ENCODE results near the gene S1PR5. TPM values are rescaled to one million over a fixed set of nuclear protein-coding genes. Genes with fewer than 3 reads are reported as not detected.
A peak's percentile ranks its signal among the peaks of the same experiment; 100 is the strongest.
"Not testable (repeated sequence)": the region's sequence is repeated elsewhere in the genome, so short reads cannot be mapped to it uniquely, and the experiment has no call there.

The S1PR5 gene
- total RNA-seq, 1 donor from 2014 or later, result 0.23 TPM

GRCh38 chr19:10539016-10539415, 21.8 kb upstream of the S1PR5 start:
- H3K9me3 Mint-ChIP-seq; H3K4me3 Mint-ChIP-seq (ENCODE audit: low read depth); intact Hi-C loops (cut with micrococcal nuclease); DNase-seq (ENCODE audit: low spot score); H3K4me1 Mint-ChIP-seq (ENCODE audit: low read depth); H3K27ac Mint-ChIP-seq; H3K36me3 Mint-ChIP-seq (ENCODE audit: low read depth): not testable (repeated sequence)
- peaks cover 28% of the 10 kb centered on the region for H3K27me3 Mint-ChIP-seq (ENCODE audit: low read depth)

DNA sequence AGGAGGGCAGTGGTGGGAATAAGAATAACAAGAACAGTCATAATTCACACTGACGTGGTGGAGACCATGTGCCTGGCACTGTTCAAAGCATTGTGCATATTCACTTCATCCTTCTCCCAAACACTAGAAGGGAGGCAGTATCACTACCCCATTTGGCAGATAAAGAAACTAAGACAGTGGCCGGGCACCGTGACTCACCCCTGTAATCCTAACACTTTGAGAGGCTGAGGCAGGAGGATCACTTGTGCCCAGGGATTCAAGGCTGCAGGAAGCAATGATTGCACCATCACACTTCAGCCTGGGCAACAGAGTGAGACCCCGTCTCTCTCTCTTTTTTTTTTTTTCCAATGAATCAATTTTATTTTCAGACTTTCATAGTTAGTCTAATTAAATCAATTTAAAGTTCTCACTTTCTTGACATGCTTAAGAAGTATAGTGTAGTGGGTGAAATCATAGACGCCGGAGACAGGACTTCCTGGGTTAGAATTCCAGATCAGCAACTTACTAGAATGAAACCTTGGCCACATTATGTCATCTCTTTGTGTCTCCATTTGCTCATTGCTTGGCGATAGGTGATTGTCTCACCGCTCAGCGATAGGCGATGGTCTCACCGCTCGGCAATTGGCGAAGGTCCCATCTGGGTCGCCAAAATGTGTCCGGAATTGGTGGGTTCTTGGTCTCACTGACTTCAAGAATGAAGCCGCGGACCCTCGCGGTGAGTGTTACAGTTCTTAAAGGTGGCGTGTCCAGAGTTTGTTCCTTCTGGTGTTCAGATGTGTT, 21.1 kb upstream of the S1PR5 start:
- no peak for DNase-seq (ENCODE audit: low spot score)
- Mint-ChIP-seq H3K4me3 (ENCODE audit: low read depth) (no peak overlapping the region), H3K4me1 (ENCODE audit: low read depth) (peaks cover 2% of the 10 kb centered on the region), H3K27ac (no peak overlapping the region), H3K27me3 (ENCODE audit: low read depth) (peaks cover 28% of the 10 kb centered on the region), H3K36me3 (ENCODE audit: low read depth) (no peaks in the 10 kb centered on the region), H3K9me3 (no peaks in the 10 kb centered on the region)
- intact Hi-C loops (cut with micrococcal nuclease), result no loop called here

DNA sequence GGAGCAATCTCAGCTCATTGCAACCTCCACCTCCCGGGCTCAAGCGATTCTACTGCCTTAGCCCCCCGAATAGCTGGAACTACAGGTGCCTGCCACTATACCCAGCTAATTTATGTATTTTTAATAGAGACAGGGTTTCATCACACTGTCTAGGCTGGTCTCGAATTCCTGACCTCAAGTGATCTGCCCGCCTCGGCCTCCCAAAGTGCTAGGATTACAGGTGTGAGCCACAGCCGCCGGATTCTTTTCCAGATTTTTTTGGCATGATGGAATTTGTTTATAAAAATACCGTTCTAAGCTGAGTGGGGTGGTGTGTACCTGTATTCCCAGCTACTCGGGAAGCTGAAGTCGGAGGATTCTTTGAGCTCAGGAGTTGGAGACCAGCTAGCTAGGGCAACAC, 20.4 kb upstream of the S1PR5 start:
- H3K27ac Mint-ChIP-seq, result no peak overlapping the region
- no peaks in the 10 kb centered on the region for H3K4me1 Mint-ChIP-seq (ENCODE audit: low read depth)
- H3K9me3 Mint-ChIP-seq, result no peaks in the 10 kb centered on the region
- H3K27me3 Mint-ChIP-seq (ENCODE audit: low read depth), result peaks cover 28% of the 10 kb centered on the region
- DNase-seq (ENCODE audit: low spot score), result no peak
- no peaks in the 10 kb centered on the region for H3K36me3 Mint-ChIP-seq (ENCODE audit: low read depth)
- no peak overlapping the region for H3K4me3 Mint-ChIP-seq (ENCODE audit: low read depth)
- intact Hi-C loops (cut with micrococcal nuclease), result no loop called here

GRCh38 chr19:10535613-10536012, 18.4 kb upstream of the S1PR5 start:
- no peaks in the 10 kb centered on the region for H3K36me3 Mint-ChIP-seq (ENCODE audit: low read depth)
- peaks cover 26% of the 10 kb centered on the region for H3K27me3 Mint-ChIP-seq (ENCODE audit: low read depth)
- DNase-seq (ENCODE audit: low spot score), result no peak
- H3K9me3 Mint-ChIP-seq, result no peaks in the 10 kb centered on the region
- intact Hi-C loops (cut with micrococcal nuclease), result no loop called here
- no peaks in the 10 kb centered on the region for H3K4me1 Mint-ChIP-seq (ENCODE audit: low read depth)
- H3K27ac Mint-ChIP-seq, result no peak overlapping the region
- no peak overlapping the region for H3K4me3 Mint-ChIP-seq (ENCODE audit: low read depth)

DNA sequence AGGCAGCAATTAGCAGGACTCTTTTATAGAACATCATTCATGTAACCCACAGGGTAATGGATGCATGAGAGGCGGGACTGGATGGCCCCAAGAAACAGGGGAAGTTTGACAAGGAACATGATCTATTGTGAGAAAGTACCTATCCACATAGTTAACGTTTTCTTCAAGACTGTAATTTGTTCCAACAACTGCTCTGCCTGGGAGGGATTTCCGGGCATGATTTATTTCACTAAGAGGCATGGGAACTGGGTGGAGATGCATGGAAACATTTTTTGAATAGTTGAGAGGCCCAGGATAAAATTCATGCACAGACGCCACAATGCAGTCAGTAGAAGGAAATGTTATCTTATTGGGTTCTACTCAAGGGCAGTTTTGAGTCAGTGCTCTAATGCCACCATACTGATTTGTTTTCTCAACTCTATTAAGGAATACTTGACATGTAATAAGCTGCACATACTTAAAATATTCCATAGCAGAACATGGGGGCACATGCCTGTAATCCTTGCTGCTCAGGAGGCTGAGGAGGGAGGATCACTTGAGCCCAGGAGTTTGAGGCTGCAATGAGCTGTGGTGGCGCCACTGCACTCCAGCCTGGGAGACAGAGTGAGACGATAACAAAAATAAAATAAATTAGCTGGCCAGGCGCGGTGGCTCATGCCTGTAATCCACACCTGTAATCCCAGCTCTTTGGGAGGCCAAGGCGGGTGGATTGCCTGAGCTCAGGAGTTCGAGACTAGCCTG, 16.6 kb upstream of the S1PR5 start:
- Mint-ChIP-seq H3K27ac (no peak overlapping the region), H3K36me3 (ENCODE audit: low read depth) (no peaks in the 10 kb centered on the region), H3K4me1 (ENCODE audit: low read depth) (no peaks in the 10 kb centered on the region), H3K27me3 (ENCODE audit: low read depth) (peaks cover 16% of the 10 kb centered on the region), H3K9me3 (no peaks in the 10 kb centered on the region), H3K4me3 (ENCODE audit: low read depth) (no peak overlapping the region)
- DNase-seq (ENCODE audit: low spot score), result no peak
- intact Hi-C loops (cut with micrococcal nuclease), result no loop called here

DNA sequence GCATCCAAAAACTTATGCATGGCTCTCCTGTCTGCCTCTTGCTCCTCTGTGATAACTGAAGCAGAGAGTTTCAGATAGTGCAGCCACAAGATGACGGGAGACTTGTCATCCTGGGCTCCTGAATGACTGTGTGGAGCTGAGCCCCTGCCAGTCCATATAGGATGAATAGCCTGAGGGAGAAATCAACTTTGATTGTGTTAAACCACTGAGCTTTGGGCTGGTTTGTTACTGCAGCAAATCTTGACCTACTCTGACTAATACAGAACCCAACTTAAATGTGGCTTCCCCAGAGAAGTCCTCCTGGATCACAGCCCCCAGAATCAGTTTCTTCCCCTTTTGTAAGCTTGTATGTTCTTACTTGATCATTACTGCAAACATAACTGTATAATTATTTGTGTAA, 15.2 kb upstream of the S1PR5 start:
- Mint-ChIP-seq H3K9me3 (no peaks in the 10 kb centered on the region), H3K27ac (no peak overlapping the region), H3K36me3 (ENCODE audit: low read depth) (no peaks in the 10 kb centered on the region), H3K27me3 (ENCODE audit: low read depth) (peaks cover 7% of the 10 kb centered on the region), H3K4me1 (ENCODE audit: low read depth) (no peaks in the 10 kb centered on the region), H3K4me3 (ENCODE audit: low read depth) (no peak overlapping the region)
- intact Hi-C loops (cut with micrococcal nuclease), result no loop called here
- no peak for DNase-seq (ENCODE audit: low spot score)

DNA sequence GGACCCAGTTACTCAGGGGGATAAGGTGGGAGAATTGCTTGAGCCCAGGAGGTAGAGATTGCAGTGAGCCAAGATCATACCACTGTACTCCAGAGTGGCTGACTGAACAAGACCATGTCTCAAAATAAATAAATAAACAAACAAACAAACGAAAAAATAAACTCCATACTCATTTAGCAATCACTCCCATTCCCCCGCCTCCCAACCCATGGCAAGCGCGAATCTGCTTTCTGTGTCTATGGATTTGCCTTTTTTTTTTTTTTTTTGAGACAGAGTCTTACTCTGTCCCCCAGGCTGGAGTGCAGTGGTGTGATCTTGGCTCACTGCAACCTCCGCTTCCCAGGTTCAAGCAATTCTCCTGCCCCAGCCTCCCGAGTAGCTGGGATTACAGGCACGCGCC, 9.6 kb upstream of the S1PR5 start:
- H3K4me1 Mint-ChIP-seq (ENCODE audit: low read depth); H3K36me3 Mint-ChIP-seq (ENCODE audit: low read depth); H3K9me3 Mint-ChIP-seq; H3K4me3 Mint-ChIP-seq (ENCODE audit: low read depth); H3K27me3 Mint-ChIP-seq (ENCODE audit: low read depth); intact Hi-C loops (cut with micrococcal nuclease); DNase-seq (ENCODE audit: low spot score); H3K27ac Mint-ChIP-seq: not testable (repeated sequence)

GRCh38 chr19:10525636-10526035, 8.4 kb upstream of the S1PR5 start:
- Mint-ChIP-seq H3K27ac (no peak overlapping the region), H3K9me3 (no peaks in the 10 kb centered on the region), H3K27me3 (ENCODE audit: low read depth) (peaks cover 6% of the 10 kb centered on the region), H3K4me1 (ENCODE audit: low read depth) (no peaks in the 10 kb centered on the region), H3K36me3 (ENCODE audit: low read depth) (no peaks in the 10 kb centered on the region), H3K4me3 (ENCODE audit: low read depth) (no peak overlapping the region)
- intact Hi-C loops (cut with micrococcal nuclease), result no loop called here
- DNase-seq (ENCODE audit: low spot score), result no peak

- intact Hi-C loops (cut with micrococcal nuclease), result no loop called here
- H3K27ac Mint-ChIP-seq, result no peak overlapping the region
- no peaks in the 10 kb centered on the region for H3K36me3 Mint-ChIP-seq (ENCODE audit: low read depth)
- no peak for DNase-seq (ENCODE audit: low spot score)
- H3K9me3 Mint-ChIP-seq, result no peaks in the 10 kb centered on the region
- peaks cover 25% of the 10 kb centered on the region for H3K27me3 Mint-ChIP-seq (ENCODE audit: low read depth)
- no peak overlapping the region for H3K4me3 Mint-ChIP-seq (ENCODE audit: low read depth)
- H3K4me1 Mint-ChIP-seq (ENCODE audit: low read depth), result peaks cover 11% of the 10 kb centered on the region
Observed at GRCh38 chr19:10523135-10523636, 5.9 kb upstream of the S1PR5 start.

DNA sequence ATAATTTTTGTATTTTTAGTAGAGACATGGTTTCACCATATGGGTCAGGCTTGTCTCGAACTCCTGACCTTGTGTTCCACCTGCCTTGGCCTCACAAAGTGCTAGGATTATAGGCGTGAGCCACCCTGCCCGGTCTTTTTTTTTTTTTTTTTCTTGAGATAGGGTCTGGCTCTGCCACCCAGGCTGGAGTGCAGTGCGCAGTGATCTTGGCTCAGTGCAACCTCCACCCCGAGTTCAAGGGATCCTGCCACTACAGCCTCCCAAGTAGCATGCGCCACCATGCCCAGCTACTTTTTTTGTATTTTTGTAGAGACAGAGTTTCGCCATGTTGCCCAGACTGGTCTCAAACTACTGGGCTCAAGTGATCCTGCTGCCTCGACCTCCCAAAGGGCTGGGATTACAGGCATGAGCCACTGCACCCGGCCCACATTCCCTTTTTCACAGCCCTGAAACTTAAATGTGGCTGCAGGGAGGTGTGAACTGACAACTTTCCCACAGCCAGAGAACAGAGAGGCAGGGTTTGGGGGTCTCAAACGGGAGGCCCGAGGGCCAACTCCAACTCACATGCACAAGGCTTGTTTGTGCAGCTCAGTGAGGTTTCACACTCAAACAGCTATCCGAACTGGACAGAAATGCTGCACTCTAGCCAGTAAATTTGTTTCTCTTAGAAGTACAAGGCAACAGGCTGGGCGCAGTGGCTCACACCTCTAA, 4.4 kb upstream of the S1PR5 start:
- no peak overlapping the region for H3K27ac Mint-ChIP-seq
- H3K36me3 Mint-ChIP-seq (ENCODE audit: low read depth), result no peaks in the 10 kb centered on the region
- no peaks in the 10 kb centered on the region for H3K9me3 Mint-ChIP-seq
- peaks cover 15% of the 10 kb centered on the region for H3K4me1 Mint-ChIP-seq (ENCODE audit: low read depth)
- intact Hi-C loops (cut with micrococcal nuclease), result no loop called here
- no peak overlapping the region for H3K4me3 Mint-ChIP-seq (ENCODE audit: low read depth)
- peaks cover 31% of the 10 kb centered on the region for H3K27me3 Mint-ChIP-seq (ENCODE audit: low read depth)
- no peak for DNase-seq (ENCODE audit: low spot score)

GRCh38 chr19:10520652-10521318, 3.5 kb upstream of the S1PR5 start:
- H3K9me3 Mint-ChIP-seq, result no peaks in the 10 kb centered on the region
- H3K27ac Mint-ChIP-seq, result no peak overlapping the region
- peaks cover 39% of the 10 kb centered on the region for H3K27me3 Mint-ChIP-seq (ENCODE audit: low read depth)
- peaks cover 17% of the 10 kb centered on the region for H3K4me1 Mint-ChIP-seq (ENCODE audit: low read depth)
- no peak for DNase-seq (ENCODE audit: low spot score)
- intact Hi-C loops (cut with micrococcal nuclease), result no loop called here
- no peaks in the 10 kb centered on the region for H3K36me3 Mint-ChIP-seq (ENCODE audit: low read depth)
- no peak overlapping the region for H3K4me3 Mint-ChIP-seq (ENCODE audit: low read depth)

GRCh38 chr19:10519421-10519820, 2.2 kb upstream of the S1PR5 start:
- peaks cover 50% of the 10 kb centered on the region for H3K27me3 Mint-ChIP-seq (ENCODE audit: low read depth)
- no peak overlapping the region for H3K27ac Mint-ChIP-seq
- intact Hi-C loops (cut with micrococcal nuclease), result loop anchor here (5.0 kb wide), 1 partner anchor 232 kb away; the partner anchor contains the start of genes ICAM4 and ICAM5
- H3K36me3 Mint-ChIP-seq (ENCODE audit: low read depth), result no peaks in the 10 kb centered on the region
- H3K4me1 Mint-ChIP-seq (ENCODE audit: low read depth), result peaks cover 17% of the 10 kb centered on the region
- H3K9me3 Mint-ChIP-seq, result no peaks in the 10 kb centered on the region
- DNase-seq (ENCODE audit: low spot score), result no peak
- peak overlapping the region; percentile 35 for H3K4me3 Mint-ChIP-seq (ENCODE audit: low read depth)

All from activated T-helper 2 cell treated with anti-CD3 and anti-CD28 coated beads, Interferon-gamma antibody, Interleukin-2, Interleukin-4, amounts not matched to agents 10 μg/mL and 5 μg/mL and 100 μg/mL, durations not matched to agents 14 hours and 24 hours and 36 hours (primary cell).